ENCODE measurements around the gene NUP93. TPM values are rescaled to one million over a fixed set of nuclear protein-coding genes. Genes with fewer than 3 reads are reported as not detected.

NUP93 gene
- total and polyA plus RNA-seq, 10 donors: 29.2 to 102 (median 56.6) TPM

DNA sequence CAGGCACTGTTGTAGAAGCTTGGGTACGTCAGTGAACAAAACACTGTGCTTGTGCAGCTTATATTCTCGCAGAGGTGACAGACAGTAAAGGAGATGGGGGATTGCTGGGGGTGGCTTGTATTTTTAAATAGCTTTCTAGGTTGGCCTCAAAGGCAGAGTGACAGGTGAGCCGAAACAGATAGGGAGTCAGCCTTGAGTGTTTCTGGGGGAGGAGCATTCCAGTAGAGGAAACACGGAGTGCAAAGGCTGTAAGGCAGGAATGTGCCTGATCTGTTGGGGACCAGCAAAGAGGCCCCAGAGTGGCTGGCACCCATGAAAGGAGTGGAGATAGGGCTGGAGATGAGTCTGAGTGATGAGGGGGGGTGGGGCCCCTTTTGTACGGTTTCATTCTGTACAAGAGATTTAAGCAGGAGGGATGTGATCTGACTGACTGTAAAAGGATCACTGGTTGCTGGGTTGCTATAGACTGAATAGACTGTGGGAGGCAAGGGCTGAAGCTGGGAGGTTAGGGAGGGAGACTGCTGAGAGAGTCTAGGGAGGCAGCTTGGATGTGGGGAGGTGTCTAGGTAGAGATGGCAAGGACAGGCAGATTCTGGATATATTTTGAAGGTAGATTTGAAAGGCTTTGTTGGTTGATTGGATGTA, 15.2 kb downstream of the NUP93 start:
- Histone ChIP-seq H3K9me3 (no peaks in the 10 kb centered on the region), H3K27ac (peak overlapping the region in 4 of 8 donors; percentile 11 to 46 (median 24)), H3K27me3 (replicated peaks in 1 of 7) (no peaks in the 10 kb centered on the region), H3K36me3 (peaks cover 0 to 23% (median 5%) of the 10 kb centered on the region in 6 donors), H3K4me3 (no peak overlapping the region), H3K4me1 (peaks cover 0 to 66% (median 26%) of the 10 kb centered on the region in 6 donors)
- intact Hi-C loops (cut with DNase I; ENCODE audit: low total_unique reads): no loop called here
- no peak for DNase-seq
- WGBS, 5 donors: 84 to 87% (median 86%) methylated on average over 5 of the region's 5 CpGs
- TF ChIP-seq POLR2AphosphoS5 (IDR thresholded peaks at IDR 0.05) (no peak), POLR2A (IDR thresholded peaks at IDR 0.05) (no peak)
- TF ChIP-seq, protein P1, sequence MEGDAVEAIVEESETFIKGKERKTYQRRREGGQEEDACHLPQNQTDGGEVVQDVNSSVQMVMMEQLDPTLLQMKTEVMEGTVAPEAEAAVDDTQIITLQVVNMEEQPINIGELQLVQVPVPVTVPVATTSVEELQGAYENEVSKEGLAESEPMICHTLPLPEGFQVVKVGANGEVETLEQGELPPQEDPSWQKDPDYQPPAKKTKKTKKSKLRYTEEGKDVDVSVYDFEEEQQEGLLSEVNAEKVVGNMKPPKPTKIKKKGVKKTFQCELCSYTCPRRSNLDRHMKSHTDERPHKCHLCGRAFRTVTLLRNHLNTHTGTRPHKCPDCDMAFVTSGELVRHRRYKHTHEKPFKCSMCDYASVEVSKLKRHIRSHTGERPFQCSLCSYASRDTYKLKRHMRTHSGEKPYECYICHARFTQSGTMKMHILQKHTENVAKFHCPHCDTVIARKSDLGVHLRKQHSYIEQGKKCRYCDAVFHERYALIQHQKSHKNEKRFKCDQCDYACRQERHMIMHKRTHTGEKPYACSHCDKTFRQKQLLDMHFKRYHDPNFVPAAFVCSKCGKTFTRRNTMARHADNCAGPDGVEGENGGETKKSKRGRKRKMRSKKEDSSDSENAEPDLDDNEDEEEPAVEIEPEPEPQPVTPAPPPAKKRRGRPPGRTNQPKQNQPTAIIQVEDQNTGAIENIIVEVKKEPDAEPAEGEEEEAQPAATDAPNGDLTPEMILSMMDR (IDR thresholded peaks at IDR 0.05 in 8 of 11, conservative IDR thresholded peaks at IDR 0.05 in 3 of 11): no peak

DNA sequence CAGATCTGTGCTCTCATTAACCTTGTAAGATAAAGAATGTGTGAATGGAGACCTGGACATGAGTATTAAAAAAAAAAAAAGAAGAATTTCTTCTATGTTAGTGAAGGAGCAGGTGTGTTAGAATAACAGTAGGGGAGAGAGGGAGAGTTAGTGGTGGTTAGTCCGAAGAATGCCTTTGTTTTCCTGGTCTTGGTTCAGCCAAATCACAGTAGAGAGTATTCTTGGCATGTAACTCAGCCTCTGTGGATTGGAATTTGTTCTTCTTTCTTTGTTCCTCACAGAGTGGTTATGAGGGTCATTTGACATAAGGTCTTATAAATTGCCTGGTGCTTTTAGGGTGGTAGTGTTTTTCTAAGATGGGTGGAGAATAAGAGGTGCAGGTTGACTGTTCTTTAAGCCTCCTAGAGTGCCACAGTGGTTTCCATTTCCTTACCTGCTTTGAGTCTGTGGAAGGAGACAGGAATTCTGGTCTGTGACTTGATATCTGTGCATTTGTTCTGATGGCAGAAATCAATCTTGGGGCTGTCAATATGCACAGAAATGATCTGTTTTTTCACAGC, 17.6 kb downstream of the NUP93 start:
- TF ChIP-seq POLR2A (IDR thresholded peaks at IDR 0.05) (no peak), POLR2AphosphoS5 (IDR thresholded peaks at IDR 0.05) (no peak)
- TF ChIP-seq, protein P1 (IDR thresholded peaks at IDR 0.05 in 8 of 11, conservative IDR thresholded peaks at IDR 0.05 in 3 of 11): no peak
- 74 to 96% (median 89%) methylated on average over 1 of the region's 1 CpG for WGBS, 5 donors
- H3K27me3 ChIP-seq (replicated peaks in 1 of 7): no peaks in the 10 kb centered on the region
- H3K36me3 ChIP-seq: peaks cover 0 to 44% (median 7%) of the 10 kb centered on the region in 6 donors
- H3K4me1 ChIP-seq: peaks cover 0 to 55% (median 24%) of the 10 kb centered on the region in 6 donors
- DNase-seq: no peak
- intact Hi-C loops (cut with DNase I; ENCODE audit: low total_unique reads): no loop called here
- no peaks in the 10 kb centered on the region for H3K9me3 ChIP-seq
- H3K4me3 ChIP-seq: no peak overlapping the region
- H3K27ac ChIP-seq: peak overlapping the region in 1 of 8 donors; percentile 2

DNA sequence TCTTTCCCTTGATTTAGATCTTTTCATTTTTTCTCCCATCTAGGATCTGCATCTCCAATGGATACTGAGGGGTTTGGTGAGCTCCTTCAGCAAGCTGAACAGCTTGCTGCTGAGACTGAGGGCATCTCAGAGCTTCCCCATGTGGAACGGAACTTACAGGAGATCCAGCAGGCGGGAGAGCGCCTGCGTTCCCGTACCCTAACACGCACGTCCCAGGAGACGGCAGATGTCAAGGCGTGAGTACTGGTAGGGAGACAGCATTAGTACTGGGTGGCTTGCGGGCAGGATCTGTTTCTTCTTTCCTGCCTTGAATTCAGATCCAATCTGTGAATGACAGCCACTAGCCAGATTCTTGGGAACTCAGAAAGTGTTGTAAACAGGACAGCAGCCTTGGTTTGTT, 18.3 kb downstream of the NUP93 start:
- no peak for DNase-seq
- 92 to 98% (median 97%) methylated on average over 10 of the region's 10 CpGs for WGBS, 5 donors
- intact Hi-C loops (cut with DNase I; ENCODE audit: low total_unique reads): no loop called here

DNA sequence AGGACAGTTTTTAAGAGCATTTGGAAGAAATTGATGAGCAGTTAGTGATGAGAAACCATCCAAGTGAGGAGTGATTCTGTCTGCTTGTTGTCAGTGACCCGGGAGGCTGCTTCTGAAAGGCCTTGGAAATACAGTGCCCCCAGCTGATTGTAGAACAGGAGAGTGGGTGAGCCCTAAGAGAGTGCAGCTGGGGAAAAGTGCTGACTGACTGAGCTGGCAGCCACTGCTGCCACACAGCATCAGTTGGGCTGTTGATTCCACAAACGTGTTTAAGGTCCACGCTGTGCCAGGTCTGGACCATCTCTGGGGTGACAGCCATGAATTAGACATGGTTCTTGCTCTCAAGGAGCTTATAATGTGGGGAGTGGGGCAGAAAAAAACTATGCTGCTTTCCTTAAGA, 18.9 kb downstream of the NUP93 start:
- H3K4me3 ChIP-seq: no peak overlapping the region
- no peak for TF ChIP-seq POLR2A (IDR thresholded peaks at IDR 0.05)
- TF ChIP-seq POLR2AphosphoS5 (IDR thresholded peaks at IDR 0.05): no peak
- TF ChIP-seq, protein P1 (IDR thresholded peaks at IDR 0.05 in 8 of 11, conservative IDR thresholded peaks at IDR 0.05 in 3 of 11): no peak
- H3K27me3 ChIP-seq (replicated peaks in 1 of 7): no peaks in the 10 kb centered on the region
- H3K9me3 ChIP-seq: peaks cover 0 to 2% (median 0%) of the 10 kb centered on the region in 8 donors
- H3K27ac ChIP-seq: peak overlapping the region in 2 of 8 donors; percentile 9
- peaks cover 0 to 43% (median 18%) of the 10 kb centered on the region in 6 donors for H3K4me1 ChIP-seq
- no peak for DNase-seq
- H3K36me3 ChIP-seq: peaks cover 0 to 57% (median 7%) of the 10 kb centered on the region in 6 donors
- intact Hi-C loops (cut with DNase I; ENCODE audit: low total_unique reads): no loop called here
- WGBS, 5 donors: 82 to 98% (median 85%) methylated on average over 3 of the region's 3 CpGs

More for the DNA sequence above, 18.3 kb downstream of the NUP93 start:
- Histone ChIP-seq H3K4me3 (no peak overlapping the region), H3K27me3 (replicated peaks in 1 of 7) (no peaks in the 10 kb centered on the region), H3K4me1 (peaks cover 0 to 49% (median 21%) of the 10 kb centered on the region in 6 donors), H3K36me3 (peaks cover 0 to 51% (median 7%) of the 10 kb centered on the region in 6 donors), H3K9me3 (no peaks in the 10 kb centered on the region), H3K27ac (peak overlapping the region in 1 of 8 donors; percentile 2)
- TF ChIP-seq POLR2AphosphoS5 (IDR thresholded peaks at IDR 0.05): no peak
- TF ChIP-seq, protein P1 (IDR thresholded peaks at IDR 0.05 in 8 of 11, conservative IDR thresholded peaks at IDR 0.05 in 3 of 11): no peak

Data from spleen (tissue), 11 donors.